SK-N-SH (cell line): ENCODE results near the gene CYFIP2. TPM values are rescaled to one million over a fixed set of nuclear protein-coding genes. Genes with fewer than 3 reads are reported as not detected.

Experiments used
- CTCF ChIA-PET: fragments of 300-600, 350-600 bp; formaldehyde crosslinking; extraction: SDS; loops from one replicate; lab custom pipeline; 2021; lab: Yijun Ruan, JAX
- POLR2A ChIA-PET: fragments of 350-600 bp; sonication (Branson Sonifier 250); formaldehyde crosslinking; extraction: SDS; loops from one replicate; lab custom pipeline; 2020; ENCODE audit warnings: antibody characterized with exemption, inconsistent platforms; lab: Yijun Ruan, JAX
- DNase-seq: peaks from one replicate; pipeline ENCODE4 v3.0.0; 2012
- H2AFZ ChIP-seq: fragments of 200-600 bp; sonication (generic); 2 replicates; pipeline ENCODE4 v1.8.1; 2016; ENCODE audit warnings: antibody characterized with exemption, mild to moderate bottlenecking, low read depth
- H3F3A ChIP-seq: fragments of 200-600 bp; sonication (generic); replicated peaks from 2 replicates; pipeline ENCODE3; 2016; ENCODE audit warnings: antibody characterized with exemption, mild to moderate bottlenecking; ENCODE audit not compliant: insufficient read depth
- H3K27ac ChIP-seq, 2 experiments: fragments of 200-500 bp in 1 of 2; fragments of 200-600 bp in 1 of 2; sonication (Bioruptor generic) in 1 of 2; sonication (generic), shearing (Covaris generic) in 1 of 2; 2 replicates each; pipeline versions ENCODE4 v1.5.1 to v1.6.1; 2014 to 2016; ENCODE audit warnings: low read depth in 2 of 2, inconsistent platforms in 1 of 2, low read length in 1 of 2, mild to moderate bottlenecking in 1 of 2, mixed read lengths in 1 of 2
- H3K27me3 ChIP-seq: fragments of 200-600 bp; sonication (generic), shearing (Covaris generic); 2 replicates; pipeline ENCODE4 v1.6.1; 2016; ENCODE audit warnings: mixed run types; ENCODE audit not compliant: insufficient read depth
- H3K36me3 ChIP-seq, 2 experiments: fragments of 200-500 bp in 1 of 2; fragments of 200-600 bp in 1 of 2; sonication (Bioruptor generic) in 1 of 2; sonication (generic) in 1 of 2; replicated peaks in 1 of 2; 2 replicates each; pipeline versions ENCODE3 to v1.5.1; 2014 to 2016; ENCODE audit warnings: low read length in 1 of 2, mild to moderate bottlenecking in 1 of 2; ENCODE audit not compliant: insufficient read depth in 2 of 2, control insufficient read depth in 1 of 2
- H3K4me1 ChIP-seq, 2 experiments: fragments of 200-500 bp in 1 of 2; fragments of 200-600 bp in 1 of 2; sonication (Bioruptor generic) in 1 of 2; sonication (generic), shearing (Covaris generic) in 1 of 2; 2 replicates each; pipeline versions ENCODE4 v1.5.1 to v1.6.1; 2014 to 2016; ENCODE audit warnings: low read depth in 1 of 2, low read length in 1 of 2, mixed run types in 1 of 2; ENCODE audit not compliant: insufficient read depth in 2 of 2, control insufficient read depth in 1 of 2
- H3K4me2 ChIP-seq: fragments of 200-600 bp; sonication (generic), shearing (Covaris generic); 2 replicates; pipeline ENCODE4 v1.6.1; 2017; ENCODE audit warnings: mixed run types
- H3K4me3 ChIP-seq, 2 experiments: fragments of 200-500 bp in 1 of 2; fragments of 200-600 bp in 1 of 2; sonication (Bioruptor generic) in 1 of 2; sonication (generic), shearing (Covaris generic) in 1 of 2; 2 replicates each; pipeline versions ENCODE4 v1.5.1 to v1.8.1; 2014 to 2016; ENCODE audit warnings: low read depth in 2 of 2, inconsistent platforms in 1 of 2, low read length in 1 of 2, mild to moderate bottlenecking in 1 of 2, mixed read lengths in 1 of 2, moderate library complexity in 1 of 2
- H3K79me2 ChIP-seq: fragments of 200-600 bp; sonication (generic); 2 replicates; pipeline ENCODE4 v1.8.1; 2017; ENCODE audit warnings: mild to moderate bottlenecking; ENCODE audit not compliant: insufficient read depth
- H3K9ac ChIP-seq: fragments of 200-600 bp; sonication (generic); 2 replicates; pipeline ENCODE4 v1.6.1; 2017; ENCODE audit warnings: mixed run types
- H3K9me2 ChIP-seq: fragments of 200-600 bp; sonication (generic); 2 replicates; pipeline ENCODE4 v1.6.1; 2017; ENCODE audit warnings: mixed run types
- H3K9me3 ChIP-seq: fragments of 200-600 bp; sonication (generic); 2 replicates; pipeline ENCODE4 v1.6.1; 2017; ENCODE audit warnings: mixed run types, mild to moderate bottlenecking, moderate library complexity
- H4K20me1 ChIP-seq: fragments of 200-600 bp; sonication (generic); 2 replicates; pipeline ENCODE4 v1.6.1; 2017; ENCODE audit warnings: mild to moderate bottlenecking, mixed run types; ENCODE audit not compliant: insufficient read depth
- ELF1 ChIP-seq: IDR thresholded peaks from 2 replicates; pipeline ENCODE4 v1.4.0; 2012
- EZH2phosphoT487 ChIP-seq: fragments of 200-600 bp; sonication (generic); IDR thresholded peaks from 2 replicates; pipeline ENCODE4 v1.6.1; 2017; ENCODE audit warnings: low read depth, mixed run types, mild to moderate bottlenecking, antibody characterized with exemption, moderate library complexity, borderline replicate concordance
- FOSL2 ChIP-seq: IDR thresholded peaks from 2 replicates; pipeline ENCODE4 v1.4.0; 2012; ENCODE audit warnings: low read depth, mild to moderate bottlenecking, moderate library complexity, borderline replicate concordance
- FOXJ3 ChIP-seq: sonication (generic); formaldehyde crosslinking; IDR thresholded peaks from 2 replicates; pipeline ENCODE4 v1.5.1; 2020; ENCODE audit warnings: mild to moderate bottlenecking, missing genetic modification reagents
- FOXM1 ChIP-seq: IDR thresholded peaks from 2 replicates; pipeline ENCODE4 v1.4.0; 2012; ENCODE audit warnings: low read depth, mild to moderate bottlenecking
- GATA2 ChIP-seq: sonication (generic); formaldehyde crosslinking; IDR thresholded peaks from 2 replicates; pipeline ENCODE4 v1.5.0; 2020; ENCODE audit warnings: mild to moderate bottlenecking, missing genetic modification reagents
- MEF2A ChIP-seq: IDR thresholded peaks from 2 replicates; pipeline ENCODE4 v1.4.0; 2012; ENCODE audit warnings: low read depth, borderline replicate concordance
- MXI1 ChIP-seq: IDR thresholded peaks from 2 replicates; pipeline ENCODE4 v1.6.1; 2012; ENCODE audit warnings: mild to moderate bottlenecking, low read depth, low read length, improper control_type of control experiment
- NFIC ChIP-seq: IDR thresholded peaks from 2 replicates; pipeline ENCODE4 v1.4.0; 2012; ENCODE audit warnings: borderline replicate concordance
- POLR2AphosphoS5 ChIP-seq: IDR thresholded peaks from 2 replicates; pipeline ENCODE4 v1.6.1; 2012; ENCODE audit warnings: low read depth, low read length
- RAD21 ChIP-seq: IDR thresholded peaks from 2 replicates; pipeline ENCODE4 v1.6.1; 2012; ENCODE audit warnings: mild to moderate bottlenecking, low read length
- RCOR1 ChIP-seq: fragments of 150-350 bp; IDR thresholded peaks from 2 replicates; pipeline ENCODE4 v1.6.1; 2017; ENCODE audit warnings: antibody characterized with exemption, low read length
- RXRA ChIP-seq: IDR thresholded peaks from 2 replicates; pipeline ENCODE4 v1.4.0; 2012; ENCODE audit warnings: low read depth, mild to moderate bottlenecking, borderline replicate concordance
- SIN3A ChIP-seq: IDR thresholded peaks from 2 replicates; pipeline ENCODE4 v1.6.1; 2012; ENCODE audit warnings: low read depth, mild to moderate bottlenecking, low read length, moderate library complexity, borderline replicate concordance
- SMC3 ChIP-seq: IDR thresholded peaks from 2 replicates; pipeline ENCODE4 v1.6.1; 2012; ENCODE audit warnings: low read depth, low read length, improper control_type of control experiment
- TAF1 ChIP-seq: IDR thresholded peaks from 2 replicates; pipeline ENCODE4 v1.6.1; 2012; ENCODE audit warnings: low read depth, mild to moderate bottlenecking, low read length, moderate library complexity, borderline replicate concordance
- TEAD4 ChIP-seq: IDR thresholded peaks from 2 replicates; pipeline ENCODE4 v1.4.0; 2012; ENCODE audit warnings: mild to moderate bottlenecking, borderline replicate concordance; ENCODE audit not compliant: insufficient read depth
- YY1 ChIP-seq: IDR thresholded peaks from 2 replicates; pipeline ENCODE4 v1.4.0; 2012; ENCODE audit warnings: low read depth, mild to moderate bottlenecking
- WGBS: methylation state at CpG from one replicate; pipeline ENCODE4 v1.1.6; 2017; ENCODE audit warnings: low lambda C conversion rate; 5-methylcytosine and 5-hydroxymethylcytosine counted together
- polyA plus RNA-seq, 3 experiments: library from polyadenylated mRNA; depleted of rRNA; stranded (reverse); fragments of >200 nt; gene quantifications; 2 replicates each; pipeline ENCODE4 v1.2.3, GENCODE V29; 2012
- TF ChIP-seq, protein P1 (sequence below): fragments of 200-600 bp; sonication (generic); IDR thresholded peaks from 2 replicates; pipeline ENCODE4 v1.6.1; 2017; ENCODE audit warnings: antibody characterized with exemption, mild to moderate bottlenecking, moderate library complexity
- TF ChIP-seq, protein P2 (sequence below): fragments of 150-350 bp; IDR thresholded peaks from 2 replicates; pipeline ENCODE4 v1.6.1; 2017; ENCODE audit warnings: antibody characterized with exemption, low read length, low read depth, borderline replicate concordance
- TF ChIP-seq, protein P3 (sequence below): IDR thresholded peaks from 2 replicates; pipeline ENCODE4 v1.4.0; 2012; ENCODE audit warnings: low read depth, borderline replicate concordance
- TF ChIP-seq, protein P4 (sequence below): fragments of 150-350 bp; IDR thresholded peaks from 2 replicates; pipeline ENCODE4 v1.6.1; 2016; ENCODE audit warnings: mild to moderate bottlenecking, low read depth, low read length

Gene CYFIP2
- polyA plus RNA-seq, 1 of the 3 experiments (the other 2 are of a cell fraction): 20.1 TPM

DNA sequence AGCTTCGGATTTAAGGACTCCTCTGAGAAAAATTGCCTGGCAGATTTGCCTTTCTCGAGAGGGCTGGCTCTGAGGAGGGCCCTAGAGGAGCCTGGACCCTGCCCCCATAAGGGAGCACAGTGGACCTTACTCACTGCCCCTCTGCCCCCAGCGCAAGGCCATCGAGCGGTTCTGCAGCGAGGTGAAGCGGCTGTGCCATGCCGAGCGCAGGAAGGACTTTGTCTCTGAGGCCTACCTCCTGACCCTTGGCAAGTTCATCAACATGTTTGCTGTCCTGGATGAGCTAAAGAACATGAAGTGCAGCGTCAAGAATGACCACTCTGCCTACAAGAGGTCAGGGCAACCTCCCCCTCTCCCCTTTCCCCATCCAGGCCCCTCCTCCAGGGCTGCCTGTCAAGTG lies 34.6 kb downstream of the CYFIP2 start:
- Histone ChIP-seq H3K9ac (no peak overlapping the region), H3K79me2 (no peaks in the 10 kb centered on the region), H2AFZ (no peak overlapping the region), H3F3A (no peaks in the 10 kb centered on the region), H3K36me3 (peaks cover 0 to 21% of the 10 kb centered on the region in 2 experiments), H3K9me3 (no peaks in the 10 kb centered on the region), H4K20me1 (no peaks in the 10 kb centered on the region), H3K27ac (no peak overlapping the region), H3K4me3 (no peak overlapping the region), H3K4me1 (no peaks in the 10 kb centered on the region), H3K4me2 (no peak overlapping the region), H3K27me3 (no peaks in the 10 kb centered on the region), H3K9me2 (no peaks in the 10 kb centered on the region)
- WGBS: 93% methylated on average over 6 of the region's 10 CpGs
- no peak for DNase-seq
- TF ChIP-seq, protein P1, sequence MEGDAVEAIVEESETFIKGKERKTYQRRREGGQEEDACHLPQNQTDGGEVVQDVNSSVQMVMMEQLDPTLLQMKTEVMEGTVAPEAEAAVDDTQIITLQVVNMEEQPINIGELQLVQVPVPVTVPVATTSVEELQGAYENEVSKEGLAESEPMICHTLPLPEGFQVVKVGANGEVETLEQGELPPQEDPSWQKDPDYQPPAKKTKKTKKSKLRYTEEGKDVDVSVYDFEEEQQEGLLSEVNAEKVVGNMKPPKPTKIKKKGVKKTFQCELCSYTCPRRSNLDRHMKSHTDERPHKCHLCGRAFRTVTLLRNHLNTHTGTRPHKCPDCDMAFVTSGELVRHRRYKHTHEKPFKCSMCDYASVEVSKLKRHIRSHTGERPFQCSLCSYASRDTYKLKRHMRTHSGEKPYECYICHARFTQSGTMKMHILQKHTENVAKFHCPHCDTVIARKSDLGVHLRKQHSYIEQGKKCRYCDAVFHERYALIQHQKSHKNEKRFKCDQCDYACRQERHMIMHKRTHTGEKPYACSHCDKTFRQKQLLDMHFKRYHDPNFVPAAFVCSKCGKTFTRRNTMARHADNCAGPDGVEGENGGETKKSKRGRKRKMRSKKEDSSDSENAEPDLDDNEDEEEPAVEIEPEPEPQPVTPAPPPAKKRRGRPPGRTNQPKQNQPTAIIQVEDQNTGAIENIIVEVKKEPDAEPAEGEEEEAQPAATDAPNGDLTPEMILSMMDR: no peak
- TF ChIP-seq SMC3: no peak
- TF ChIP-seq MEF2A: no peak
- TF ChIP-seq EZH2phosphoT487: no peak
- TF ChIP-seq RAD21: no peak
- no peak for TF ChIP-seq RCOR1
- no peak for TF ChIP-seq SIN3A
- TF ChIP-seq, protein P2, sequence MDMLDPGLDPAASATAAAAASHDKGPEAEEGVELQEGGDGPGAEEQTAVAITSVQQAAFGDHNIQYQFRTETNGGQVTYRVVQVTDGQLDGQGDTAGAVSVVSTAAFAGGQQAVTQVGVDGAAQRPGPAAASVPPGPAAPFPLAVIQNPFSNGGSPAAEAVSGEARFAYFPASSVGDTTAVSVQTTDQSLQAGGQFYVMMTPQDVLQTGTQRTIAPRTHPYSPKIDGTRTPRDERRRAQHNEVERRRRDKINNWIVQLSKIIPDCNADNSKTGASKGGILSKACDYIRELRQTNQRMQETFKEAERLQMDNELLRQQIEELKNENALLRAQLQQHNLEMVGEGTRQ: no peak
- TF ChIP-seq NFIC: no peak
- no peak for TF ChIP-seq TEAD4
- TF ChIP-seq FOXM1: no peak
- no peak for TF ChIP-seq RXRA
- TF ChIP-seq FOXJ3 (CRISPR knock-in tag): no peak
- TF ChIP-seq, protein P3, sequence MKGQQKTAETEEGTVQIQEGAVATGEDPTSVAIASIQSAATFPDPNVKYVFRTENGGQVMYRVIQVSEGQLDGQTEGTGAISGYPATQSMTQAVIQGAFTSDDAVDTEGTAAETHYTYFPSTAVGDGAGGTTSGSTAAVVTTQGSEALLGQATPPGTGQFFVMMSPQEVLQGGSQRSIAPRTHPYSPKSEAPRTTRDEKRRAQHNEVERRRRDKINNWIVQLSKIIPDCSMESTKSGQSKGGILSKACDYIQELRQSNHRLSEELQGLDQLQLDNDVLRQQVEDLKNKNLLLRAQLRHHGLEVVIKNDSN: no peak
- TF ChIP-seq POLR2AphosphoS5: no peak
- ChIA-PET POLR2A (no interaction called here), CTCF (interaction anchor here (0.8 to 2.0 kb wide), 4 partner anchors 46 to 443 kb away, joined by 3 to 6 read pairs (median 4); no protein-coding TSS in a partner anchor)

DNA sequence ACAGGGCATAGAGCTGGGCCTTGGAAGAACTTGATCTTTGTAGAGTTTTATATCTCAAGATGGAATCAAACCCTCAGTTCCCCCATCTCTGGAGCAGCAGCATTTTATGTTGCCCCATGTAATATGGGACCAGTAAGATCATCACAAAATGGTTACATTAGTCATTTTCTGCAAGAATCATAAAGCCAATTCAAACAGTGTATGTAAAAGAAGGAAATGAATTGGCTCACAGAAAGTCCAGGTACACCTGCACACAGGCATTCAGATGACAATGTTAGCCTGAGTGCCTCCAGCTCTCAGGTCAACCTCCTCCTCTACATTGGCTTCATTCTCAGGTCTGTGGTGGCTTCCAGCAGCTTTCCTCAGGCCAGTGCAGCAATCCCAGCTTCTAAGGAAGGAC lies 35.1 kb downstream of the CYFIP2 start:
- H3K27me3 ChIP-seq: no peaks in the 10 kb centered on the region
- H3K79me2 ChIP-seq: no peaks in the 10 kb centered on the region
- no peak overlapping the region for H3K4me3 ChIP-seq
- H3K9me3 ChIP-seq: no peaks in the 10 kb centered on the region
- no peak overlapping the region for H2AFZ ChIP-seq
- ChIA-PET CTCF (interaction anchor here (0.8 to 1.0 kb wide), 3 partner anchors 47 to 232 kb away, joined by 3 to 5 read pairs (median 4); no protein-coding TSS in a partner anchor), POLR2A (no interaction called here)
- H3K36me3 ChIP-seq: peaks cover 0 to 21% of the 10 kb centered on the region in 2 experiments
- no peak overlapping the region for H3K4me2 ChIP-seq
- no peaks in the 10 kb centered on the region for H3K9me2 ChIP-seq
- no peaks in the 10 kb centered on the region for H3F3A ChIP-seq
- H3K4me1 ChIP-seq: no peaks in the 10 kb centered on the region
- H3K27ac ChIP-seq: no peak overlapping the region
- H4K20me1 ChIP-seq: no peaks in the 10 kb centered on the region
- no peak for DNase-seq
- no peak overlapping the region for H3K9ac ChIP-seq
- TF ChIP-seq ELF1 (no peak), RXRA (no peak), TAF1 (no peak), RAD21 (no peak), NFIC (no peak), RCOR1 (no peak), FOSL2 (no peak), GATA2 (CRISPR knock-in tag) (no peak), FOXJ3 (CRISPR knock-in tag) (no peak), SIN3A (no peak), MXI1 (no peak), YY1 (no peak), TEAD4 (no peak)
- TF ChIP-seq, protein P4, sequence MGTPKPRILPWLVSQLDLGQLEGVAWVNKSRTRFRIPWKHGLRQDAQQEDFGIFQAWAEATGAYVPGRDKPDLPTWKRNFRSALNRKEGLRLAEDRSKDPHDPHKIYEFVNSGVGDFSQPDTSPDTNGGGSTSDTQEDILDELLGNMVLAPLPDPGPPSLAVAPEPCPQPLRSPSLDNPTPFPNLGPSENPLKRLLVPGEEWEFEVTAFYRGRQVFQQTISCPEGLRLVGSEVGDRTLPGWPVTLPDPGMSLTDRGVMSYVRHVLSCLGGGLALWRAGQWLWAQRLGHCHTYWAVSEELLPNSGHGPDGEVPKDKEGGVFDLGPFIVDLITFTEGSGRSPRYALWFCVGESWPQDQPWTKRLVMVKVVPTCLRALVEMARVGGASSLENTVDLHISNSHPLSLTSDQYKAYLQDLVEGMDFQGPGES: no peak
